Muscle layer of colon (tissue), 2 donors: ENCODE measurements around the gene ZNF32.

Source experiments
- H3K27ac ChIP-seq: one replicate; pipeline ENCODE4 v1.7.0; 2013; ENCODE audit warnings: low read depth, mild to moderate bottlenecking, low read length, moderate library complexity
- H3K27me3 ChIP-seq, 2 donors: one replicate each; pipeline ENCODE4 v1.7.0; 2013; ENCODE audit warnings: low read length in 2 of 2, mild to moderate bottlenecking in 2 of 2; ENCODE audit not compliant: insufficient read depth in 2 of 2, control insufficient read depth in 1 of 2
- H3K36me3 ChIP-seq: one replicate; pipeline ENCODE4 v1.7.0; 2013; ENCODE audit warnings: mild to moderate bottlenecking, low read length; ENCODE audit not compliant: insufficient read depth
- H3K4me1 ChIP-seq: one replicate; pipeline ENCODE4 v1.7.0; 2013; ENCODE audit warnings: mild to moderate bottlenecking, low read length; ENCODE audit not compliant: insufficient read depth
- H3K4me3 ChIP-seq, 2 donors: one replicate each; pipeline ENCODE4 v1.7.0; 2013; ENCODE audit warnings: low read length in 2 of 2, low read depth in 1 of 2, mild to moderate bottlenecking in 1 of 2, moderate library complexity in 1 of 2
- H3K9ac ChIP-seq: one replicate; pipeline ENCODE4 v1.7.0; 2013; ENCODE audit warnings: low read length
- H3K9me3 ChIP-seq: one replicate; pipeline ENCODE4 v1.7.0; 2013; ENCODE audit warnings: mild to moderate bottlenecking, low read length
- donor health status: abdominal sarcoma.
- donor health status: Adenocarcinoma of cecum.

Gene ZNF32, protein sequence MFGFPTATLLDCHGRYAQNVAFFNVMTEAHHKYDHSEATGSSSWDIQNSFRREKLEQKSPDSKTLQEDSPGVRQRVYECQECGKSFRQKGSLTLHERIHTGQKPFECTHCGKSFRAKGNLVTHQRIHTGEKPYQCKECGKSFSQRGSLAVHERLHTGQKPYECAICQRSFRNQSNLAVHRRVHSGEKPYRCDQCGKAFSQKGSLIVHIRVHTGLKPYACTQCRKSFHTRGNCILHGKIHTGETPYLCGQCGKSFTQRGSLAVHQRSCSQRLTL

DNA sequence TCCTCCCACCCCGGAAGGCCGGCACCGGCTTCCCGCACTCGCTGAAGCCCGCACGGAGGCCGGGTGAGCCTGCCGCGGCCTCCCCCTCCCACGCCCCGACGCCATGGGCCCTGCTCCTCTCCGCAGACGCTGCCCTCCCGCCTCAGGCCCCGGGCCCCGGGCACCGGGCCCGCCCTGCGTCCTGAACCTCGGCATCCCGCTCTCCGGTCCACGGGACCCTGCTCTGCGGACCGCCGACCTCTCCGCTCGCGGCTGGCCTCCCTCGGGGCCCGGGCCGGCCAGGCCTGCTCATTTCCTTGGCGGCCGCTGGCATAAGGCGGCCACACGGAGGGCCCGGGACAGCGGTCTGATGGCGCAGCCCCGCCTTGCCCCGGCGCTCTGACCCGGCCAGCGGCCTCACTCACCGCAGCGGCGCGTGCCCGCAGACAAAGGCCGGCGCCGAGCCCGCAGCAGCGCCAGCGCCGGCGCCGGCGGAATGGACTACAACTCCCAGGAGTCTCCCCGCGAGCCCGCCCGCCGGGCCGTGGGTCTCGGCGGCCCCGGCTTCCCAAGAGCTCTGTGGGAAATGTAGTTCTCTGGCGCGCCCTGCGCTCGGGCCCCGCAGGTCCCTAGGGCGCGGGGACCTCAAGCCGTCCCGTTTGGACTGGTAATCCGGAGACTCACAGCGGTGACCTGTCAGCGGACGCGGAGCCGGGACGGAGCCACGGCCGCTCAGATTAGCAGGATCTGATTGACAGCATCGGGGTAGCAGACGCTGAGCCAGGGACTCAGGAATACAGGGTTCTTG lies at the start of gene ZNF32:
ZNF32 (minus strand) TSS at position 484 of the 787 bp plus-strand sequence. CDS start 2,748 bp downstream, outside the sequence.
- Histone ChIP-seq H3K36me3 (peaks cover 27% of the 10 kb centered on the region), H3K27ac (peak within 1 kb of the TSS; percentile 90)

DNA sequence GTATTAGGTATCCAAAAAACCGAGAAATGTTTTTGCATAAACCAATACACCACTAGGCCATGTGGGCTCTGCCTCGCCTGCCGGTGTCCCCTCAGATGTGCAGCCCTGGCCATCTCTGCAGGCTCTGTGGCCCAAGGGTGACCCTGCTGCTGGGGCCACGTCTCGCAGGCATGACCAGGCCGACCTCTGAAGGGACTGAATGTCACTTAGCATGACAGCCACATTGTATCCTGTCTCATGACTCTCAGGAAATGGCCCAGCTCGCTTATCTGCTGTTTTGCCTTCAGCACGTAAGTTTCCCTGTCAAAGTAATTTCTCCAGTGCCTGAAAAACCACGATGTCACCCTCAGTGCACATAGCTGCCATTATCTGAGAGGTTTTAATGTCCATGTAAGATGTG lies 49.5 kb upstream of the ZNF32 start:
- Histone ChIP-seq H3K27me3 (no peaks in the 10 kb centered on the region), H3K4me3 (no peak overlapping the region), H3K36me3 (no peaks in the 10 kb centered on the region), H3K9ac (no peak overlapping the region), H3K9me3 (no peaks in the 10 kb centered on the region), H3K27ac (no peak overlapping the region), H3K4me1 (no peaks in the 10 kb centered on the region)

More for the DNA sequence above, at the start of gene ZNF32:
- peaks cover 7% of the 10 kb centered on the region for H3K4me1 ChIP-seq
- H3K9me3 ChIP-seq = peaks cover 32% of the 10 kb centered on the region
- H3K27me3 ChIP-seq = no peaks in the 10 kb centered on the region
- peak within 1 kb of the TSS; percentile 89 to 90 for H3K4me3 ChIP-seq
- H3K9ac ChIP-seq = peak within 1 kb of the TSS; percentile 58

DNA sequence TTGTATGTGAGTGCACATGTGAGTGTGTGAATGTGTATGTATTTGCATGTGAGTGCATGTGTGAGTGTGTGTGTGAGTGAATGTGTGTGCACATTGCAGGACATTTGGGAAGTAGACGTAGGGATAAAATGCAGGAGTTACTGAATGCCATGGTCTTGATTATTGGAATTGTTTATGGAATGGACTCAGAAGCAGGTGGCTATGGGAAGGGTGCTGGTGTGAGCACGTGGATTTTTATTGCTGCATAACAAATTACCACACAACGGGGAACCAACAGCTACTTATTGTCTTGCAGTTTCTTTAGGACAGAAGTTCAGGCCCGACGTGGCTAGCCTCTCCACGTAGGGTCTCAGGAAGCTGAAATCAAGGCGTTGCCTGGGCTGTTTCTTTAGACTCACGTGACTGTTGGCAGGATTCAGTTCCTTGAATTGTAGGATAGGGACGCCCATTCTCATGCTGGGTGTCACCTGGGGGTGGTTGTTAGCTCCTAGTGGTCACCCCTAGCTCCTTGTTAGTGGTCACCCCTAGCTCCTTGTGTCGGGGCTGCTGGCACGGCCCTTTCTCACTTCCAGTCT lies 48.3 kb upstream of the ZNF32 start:
- Histone ChIP-seq H3K9ac (no peak overlapping the region), H3K4me1 (no peaks in the 10 kb centered on the region), H3K36me3 (no peaks in the 10 kb centered on the region), H3K27ac (no peak overlapping the region), H3K4me3 (no peak overlapping the region), H3K27me3 (no peaks in the 10 kb centered on the region), H3K9me3 (no peaks in the 10 kb centered on the region)

DNA sequence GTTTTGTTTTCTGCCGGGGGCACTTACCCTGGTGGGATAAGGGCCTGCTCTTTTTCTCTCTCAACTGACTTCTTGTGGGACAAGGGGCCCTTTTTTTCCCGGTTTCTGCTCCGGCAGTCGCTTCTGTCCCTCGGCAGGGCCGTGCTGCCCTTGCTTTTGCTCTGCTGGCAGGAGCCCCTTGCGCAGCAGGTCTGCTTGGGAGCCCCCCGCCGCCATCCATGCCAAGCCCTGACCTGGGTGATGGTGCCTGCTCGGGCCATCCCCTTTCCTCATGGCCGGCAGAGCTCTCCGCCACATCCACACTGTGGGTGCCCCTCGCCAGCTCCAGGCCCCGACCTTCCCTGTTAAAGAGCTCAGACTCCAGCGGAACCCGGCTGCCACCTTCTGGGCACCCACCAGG lies 47.0 kb upstream of the ZNF32 start:
- Histone ChIP-seq H3K27ac (no peak overlapping the region), H3K9me3 (no peaks in the 10 kb centered on the region), H3K27me3 (no peaks in the 10 kb centered on the region), H3K9ac (no peak overlapping the region), H3K36me3 (no peaks in the 10 kb centered on the region), H3K4me1 (no peaks in the 10 kb centered on the region), H3K4me3 (no peak overlapping the region)

DNA sequence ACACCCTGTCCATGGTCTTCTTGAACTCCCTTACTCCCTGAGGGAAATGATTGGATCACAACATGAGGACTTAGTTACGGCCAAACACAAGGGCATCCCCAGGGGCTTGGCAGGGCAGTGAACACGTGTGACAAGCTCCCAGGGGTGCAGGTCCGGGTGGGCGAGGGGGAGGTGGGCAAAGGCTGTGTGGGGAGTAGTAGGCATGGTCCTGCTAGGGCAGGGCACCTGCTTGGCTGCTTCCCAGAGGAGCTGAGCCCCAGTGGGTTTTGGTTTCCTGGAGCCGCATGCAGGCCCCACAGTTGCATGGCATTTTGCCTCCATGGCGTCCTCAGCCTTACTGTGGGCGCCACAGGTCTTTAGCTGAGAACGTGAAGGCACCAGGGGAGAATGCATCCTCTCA lies 46.6 kb upstream of the ZNF32 start:
- H3K4me1 ChIP-seq = no peaks in the 10 kb centered on the region
- H3K36me3 ChIP-seq = no peaks in the 10 kb centered on the region

GRCh38 chr10:43694526-43694925 lies 45.8 kb upstream of the ZNF32 start:
- Histone ChIP-seq H3K27me3 (no peaks in the 10 kb centered on the region), H3K27ac (no peak overlapping the region), H3K9me3 (no peaks in the 10 kb centered on the region), H3K36me3 (no peaks in the 10 kb centered on the region), H3K9ac (no peak overlapping the region), H3K4me3 (no peak overlapping the region), H3K4me1 (no peaks in the 10 kb centered on the region)

More for the DNA sequence above, 46.6 kb upstream of the ZNF32 start:
- Histone ChIP-seq H3K9me3 (no peaks in the 10 kb centered on the region), H3K27me3 (no peaks in the 10 kb centered on the region), H3K27ac (no peak overlapping the region), H3K9ac (no peak overlapping the region), H3K4me3 (no peak overlapping the region)

DNA sequence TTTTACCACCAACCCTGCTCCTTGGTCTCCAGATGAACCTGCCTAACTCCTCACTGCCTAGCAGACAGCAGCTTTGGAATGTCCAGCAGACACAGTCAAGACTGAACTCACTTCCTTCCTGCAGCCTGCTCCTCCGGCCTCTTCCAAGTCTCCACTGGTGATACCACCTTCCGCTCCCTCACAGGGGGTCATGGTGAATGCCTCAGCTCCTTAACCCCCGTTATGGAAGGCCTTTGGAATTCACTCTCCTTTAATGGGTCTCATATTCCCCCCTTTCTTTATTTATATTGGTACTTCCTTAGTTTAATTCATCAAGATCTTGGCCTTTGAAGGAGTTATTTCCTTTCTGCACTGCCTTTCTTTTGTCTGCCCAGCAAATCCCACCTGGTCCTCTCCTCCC lies 44.9 kb upstream of the ZNF32 start:
- H3K27ac ChIP-seq = no peak overlapping the region
- H3K4me1 ChIP-seq = no peaks in the 10 kb centered on the region
- no peak overlapping the region for H3K4me3 ChIP-seq
- no peaks in the 10 kb centered on the region for H3K27me3 ChIP-seq
- H3K9me3 ChIP-seq = no peaks in the 10 kb centered on the region
- H3K9ac ChIP-seq = no peak overlapping the region
- H3K36me3 ChIP-seq = no peaks in the 10 kb centered on the region

GRCh38 chr10:43692051-43692825 lies 43.6 kb upstream of the ZNF32 start:
- Histone ChIP-seq H3K27me3 (no peaks in the 10 kb centered on the region), H3K9ac (no peak overlapping the region), H3K27ac (no peak overlapping the region), H3K36me3 (no peaks in the 10 kb centered on the region), H3K9me3 (no peaks in the 10 kb centered on the region), H3K4me3 (no peak overlapping the region), H3K4me1 (no peaks in the 10 kb centered on the region)

- no peaks in the 10 kb centered on the region for H3K4me1 ChIP-seq
- H3K9me3 ChIP-seq = no peaks in the 10 kb centered on the region
- no peak overlapping the region for H3K4me3 ChIP-seq
- no peak overlapping the region for H3K9ac ChIP-seq
- H3K27me3 ChIP-seq = no peaks in the 10 kb centered on the region
- no peak overlapping the region for H3K27ac ChIP-seq
- H3K36me3 ChIP-seq = no peaks in the 10 kb centered on the region
Measured at GRCh38 chr10:43691485-43691884, 42.8 kb upstream of the ZNF32 start.

- no peaks in the 10 kb centered on the region for H3K4me1 ChIP-seq
- no peaks in the 10 kb centered on the region for H3K9me3 ChIP-seq
- no peaks in the 10 kb centered on the region for H3K27me3 ChIP-seq
- peak overlapping the region; percentile 84 to 87 for H3K4me3 ChIP-seq
- no peaks in the 10 kb centered on the region for H3K36me3 ChIP-seq
- peak overlapping the region; percentile 48 for H3K9ac ChIP-seq
- peak overlapping the region; percentile 81 for H3K27ac ChIP-seq
Measured at GRCh38 chr10:43689955-43690771, 41.5 kb upstream of the ZNF32 start.
